SW 1271 (cell line): Measurements from ENCODE around the gene C7orf33.
"Not testable (repeated sequence)": the region's sequence is repeated elsewhere in the genome, so short reads cannot be mapped to it uniquely, and the experiment has no call there.

Experiments used
- DNase-seq, 2 experiments: peaks; one replicate each; lab custom pipeline; 2025; lab: John Stamatoyannopoulos, UW

The C7orf33 gene

DNA sequence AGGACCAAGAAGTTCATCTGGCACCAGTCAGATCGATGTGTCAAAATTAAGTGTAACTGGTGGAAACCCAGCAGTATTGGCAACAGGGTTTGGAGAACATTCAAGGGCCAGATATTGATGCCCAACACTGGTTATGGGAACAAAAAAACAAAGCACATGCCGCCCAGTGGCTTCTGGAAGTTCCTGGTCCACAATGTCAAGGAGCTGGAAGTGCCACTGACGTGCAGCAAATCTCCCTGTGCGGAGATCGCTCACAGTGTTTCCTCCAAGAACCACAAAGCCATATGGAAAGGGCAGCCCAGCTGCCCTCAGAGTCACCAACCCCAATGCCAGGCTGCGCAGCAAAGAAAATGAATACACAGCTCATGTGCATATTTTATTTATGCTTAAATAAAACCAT, 10.1 kb upstream of the C7orf33 start:
- DNase-seq, result no peak

DNA sequence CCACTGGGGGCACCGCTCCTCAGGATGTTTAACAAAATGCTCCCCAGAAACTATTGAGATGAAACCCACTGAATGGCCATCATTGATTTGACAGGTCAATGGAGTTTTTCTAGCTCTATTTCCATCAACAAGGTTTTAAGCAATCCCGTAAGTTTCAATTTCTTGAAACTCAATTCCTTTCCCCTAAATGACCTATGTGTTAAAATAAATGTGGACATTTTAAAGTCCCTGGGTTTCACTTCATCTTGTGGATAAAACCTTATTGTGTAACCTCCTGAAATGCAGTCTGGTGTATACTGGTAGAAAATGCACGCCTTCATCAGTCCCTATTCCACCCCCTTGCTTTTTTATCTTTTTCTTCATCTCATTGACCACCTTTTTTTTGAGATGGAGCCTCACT, 8.9 kb upstream of the C7orf33 start:
- DNase-seq, result no peak

DNA sequence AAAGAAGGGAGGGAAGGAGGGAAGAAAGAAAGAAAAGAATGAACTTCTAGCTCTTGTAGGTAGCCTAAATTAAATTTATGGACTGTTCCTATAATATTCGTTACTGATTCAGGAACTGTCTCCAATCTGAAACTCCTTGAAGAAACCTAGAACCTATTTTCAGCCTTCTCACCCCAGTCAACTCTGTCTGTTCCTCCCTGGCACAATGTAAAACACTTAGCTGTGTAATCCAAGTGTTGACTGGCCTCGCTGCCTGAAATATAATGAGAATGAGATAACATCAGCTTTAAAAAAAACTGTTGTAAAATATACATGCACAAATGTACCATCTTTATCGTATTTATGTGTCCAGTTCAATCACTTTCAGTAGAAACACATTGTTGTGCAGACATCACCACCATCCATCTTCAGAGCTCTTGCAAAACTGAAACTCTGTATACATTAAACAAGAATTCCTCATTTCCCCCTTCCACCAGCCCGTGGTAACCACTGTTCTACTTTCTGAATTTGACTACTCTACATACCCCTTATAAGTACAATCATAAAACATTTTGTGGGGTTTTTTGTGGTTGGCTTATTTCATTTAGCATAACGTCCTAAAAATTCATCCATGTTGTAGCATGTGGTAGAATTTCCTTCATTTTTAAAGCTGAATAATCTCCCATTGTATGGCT, 6.3 kb upstream of the C7orf33 start:
- no peak for DNase-seq

DNA sequence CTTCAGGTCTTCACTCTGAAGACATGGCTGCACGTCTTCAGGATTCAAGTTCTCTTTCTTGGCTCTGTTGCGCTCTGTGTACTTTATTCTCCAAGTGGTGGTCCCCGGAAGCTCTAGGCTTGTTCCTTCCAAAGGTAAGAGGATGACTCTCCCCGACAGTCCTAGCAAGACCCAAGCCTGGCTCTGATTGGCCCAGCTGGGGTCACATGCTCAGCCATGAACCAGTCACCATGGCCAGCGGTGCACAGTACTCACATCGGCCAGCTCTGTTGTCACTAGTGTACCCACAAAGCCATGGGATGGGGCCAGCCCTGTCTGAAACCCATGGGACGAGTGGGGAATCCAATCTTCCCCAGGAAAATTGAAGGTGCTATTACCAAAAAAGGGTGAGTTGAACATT, 5.2 kb upstream of the C7orf33 start:
- no peak for DNase-seq

DNA sequence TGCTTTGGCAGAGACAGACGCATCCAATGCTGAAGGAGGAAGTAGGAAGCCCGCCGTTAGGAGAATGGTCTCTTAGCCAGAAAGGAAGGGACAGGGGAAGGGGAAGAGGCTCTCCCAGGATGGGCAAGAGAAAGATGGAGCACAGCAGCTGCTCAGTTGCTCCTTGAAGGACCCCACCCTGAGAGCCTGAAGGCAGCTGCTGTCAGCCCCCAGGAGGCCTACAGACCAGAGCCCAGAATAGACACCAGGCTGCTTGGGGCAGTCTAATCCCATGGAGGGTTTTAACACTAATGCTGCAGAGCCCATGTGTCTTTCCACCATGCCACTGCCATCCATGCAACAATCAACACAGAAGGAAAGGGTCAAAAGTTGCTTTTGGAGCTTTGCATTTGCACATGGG, 3.5 kb upstream of the C7orf33 start:
- no peak for DNase-seq

DNA sequence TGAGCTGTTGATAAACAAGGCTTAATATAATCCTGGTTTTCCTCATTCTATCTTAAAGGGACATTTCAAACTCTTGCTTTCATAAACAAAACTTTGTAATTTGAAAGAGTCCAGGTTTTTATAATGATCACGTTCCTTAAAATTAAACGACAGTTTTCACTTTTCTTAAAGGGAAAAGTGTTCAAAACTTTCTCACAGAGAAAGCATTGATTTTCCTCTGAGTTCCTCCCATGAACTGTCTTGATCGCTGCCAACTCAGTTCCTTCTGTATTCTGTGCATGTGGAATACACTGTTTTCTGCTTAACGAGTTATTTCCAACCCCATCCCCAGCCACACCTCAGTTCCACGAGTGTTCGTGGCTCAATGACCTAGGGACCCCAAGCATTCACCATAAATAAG, 2.4 kb upstream of the C7orf33 start:
- DNase-seq, result no peak

DNA sequence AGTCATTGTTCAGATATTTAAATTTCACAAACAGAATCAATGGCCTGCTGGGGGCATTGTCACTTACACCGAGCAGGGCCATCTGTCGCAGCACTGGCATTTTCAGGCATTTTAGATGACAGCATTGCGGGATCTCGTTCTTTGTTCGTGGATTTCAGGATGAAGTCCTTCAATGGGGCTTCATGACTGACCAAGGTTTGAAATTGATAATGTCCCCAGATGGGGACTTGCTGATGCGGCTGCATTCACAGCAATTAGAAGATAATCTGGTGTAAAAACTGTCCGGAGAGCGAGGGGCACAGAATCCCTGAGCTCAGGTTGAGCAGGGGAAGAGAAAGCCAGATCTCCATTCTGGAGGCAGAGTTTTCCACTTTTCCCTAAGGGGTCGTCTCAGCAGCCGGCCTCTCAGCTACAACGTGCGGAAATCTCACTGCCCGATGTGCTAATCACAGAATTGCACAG, 1.9 kb upstream of the C7orf33 start:
- DNase-seq, result no peak

DNA sequence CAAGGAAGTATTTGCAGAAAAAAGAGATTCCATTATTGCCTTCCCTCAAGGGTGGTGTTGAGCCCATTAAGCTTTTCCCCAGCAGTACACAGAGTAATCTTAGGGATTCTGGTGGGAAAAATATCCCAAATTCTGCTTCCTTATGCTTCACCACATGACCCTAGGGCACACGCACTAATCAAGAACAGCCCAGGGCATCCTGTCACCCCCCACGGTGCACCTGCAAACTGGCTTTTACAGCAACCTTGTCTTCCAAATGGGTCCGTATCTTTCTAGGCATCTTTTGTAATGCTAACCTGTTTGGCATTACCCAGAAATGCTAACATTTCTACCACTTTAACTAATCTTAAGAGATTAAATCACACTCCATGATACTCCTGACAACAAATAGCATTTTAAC, 926 bp upstream of the C7orf33 start:
- DNase-seq, result no peak

DNA sequence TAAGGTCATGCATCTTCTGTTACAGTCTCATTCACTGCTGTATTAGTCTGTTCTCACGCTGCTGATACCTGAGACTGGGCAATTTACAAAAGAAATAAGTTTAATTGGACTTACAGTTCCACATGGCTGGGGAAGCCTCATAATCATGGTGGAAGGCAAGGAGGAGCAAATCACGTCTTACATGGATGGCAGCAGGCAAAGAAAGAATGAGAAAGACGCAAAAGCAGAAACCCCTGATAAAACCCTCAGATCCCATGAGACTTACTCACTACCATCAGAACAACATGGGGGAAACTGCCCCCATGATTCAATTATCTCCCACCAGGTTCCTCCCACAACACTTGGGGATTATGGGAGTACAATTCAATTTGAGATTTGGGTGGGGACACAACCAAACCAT, 5.8 kb downstream of the C7orf33 start:
- not testable (repeated sequence) for DNase-seq

DNA sequence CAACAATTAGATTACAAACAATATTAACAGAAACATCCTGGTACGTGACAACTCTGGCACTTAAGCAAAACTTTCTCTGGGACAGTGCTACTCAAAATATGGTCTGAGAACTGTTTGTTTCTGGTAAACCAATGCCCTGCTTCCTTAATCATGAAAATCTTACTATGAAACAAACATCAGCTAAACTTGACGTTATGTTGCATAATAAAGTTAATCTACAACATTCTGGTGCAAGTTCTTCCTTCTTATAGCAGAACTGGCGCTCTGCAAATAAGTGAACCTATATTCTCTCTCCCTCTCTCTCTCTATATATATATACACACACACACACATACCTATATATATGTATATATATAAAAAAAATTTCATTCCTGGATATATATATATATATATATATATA, 7.8 kb downstream of the C7orf33 start:
- no peak for DNase-seq

DNA sequence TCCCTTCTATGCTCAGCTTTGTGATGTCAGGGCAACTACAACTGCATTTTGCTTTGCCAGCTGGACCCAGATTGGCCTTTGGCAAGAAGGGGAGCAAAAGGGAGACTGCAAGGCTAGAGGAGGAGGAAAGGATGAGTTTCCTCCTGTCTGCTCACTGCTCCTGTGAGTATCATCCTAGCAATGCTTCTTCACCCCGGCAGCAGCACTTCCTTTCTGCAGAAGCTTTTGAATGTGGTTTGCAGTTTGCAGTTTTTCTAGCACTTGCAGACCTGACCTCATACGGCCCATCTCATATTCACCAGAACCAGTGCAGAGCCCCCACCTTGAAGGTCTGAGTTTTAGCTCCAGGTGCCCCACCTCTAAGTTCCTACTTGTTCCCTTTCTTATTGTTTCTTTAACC, 14.8 kb downstream of the C7orf33 start:
- no peak for DNase-seq

DNA sequence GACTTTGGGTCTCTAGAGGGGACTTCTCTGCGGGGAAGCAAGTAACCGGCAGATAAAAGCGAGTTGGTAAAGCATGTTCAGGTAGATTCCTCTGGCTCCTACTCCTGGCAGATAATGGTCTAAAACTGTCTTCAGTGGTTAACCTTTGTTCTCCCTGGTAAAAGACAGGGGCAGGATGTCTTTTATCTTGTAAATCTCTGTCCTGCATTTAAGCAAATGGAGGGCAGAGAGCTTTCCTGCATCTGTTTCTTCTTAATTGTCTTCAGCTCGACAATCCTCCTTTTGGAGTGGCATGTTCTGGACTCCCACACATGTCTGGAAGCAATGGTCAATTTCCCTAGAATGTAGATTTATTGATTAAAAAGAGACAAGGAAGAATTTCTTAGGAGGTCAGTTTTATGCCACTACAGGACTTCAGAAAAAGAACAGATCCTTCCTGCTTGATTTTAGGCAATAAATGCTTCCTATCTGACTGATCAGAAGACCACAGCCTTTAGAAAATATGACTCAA, 16.6 kb downstream of the C7orf33 start:
- no peak for DNase-seq

DNA sequence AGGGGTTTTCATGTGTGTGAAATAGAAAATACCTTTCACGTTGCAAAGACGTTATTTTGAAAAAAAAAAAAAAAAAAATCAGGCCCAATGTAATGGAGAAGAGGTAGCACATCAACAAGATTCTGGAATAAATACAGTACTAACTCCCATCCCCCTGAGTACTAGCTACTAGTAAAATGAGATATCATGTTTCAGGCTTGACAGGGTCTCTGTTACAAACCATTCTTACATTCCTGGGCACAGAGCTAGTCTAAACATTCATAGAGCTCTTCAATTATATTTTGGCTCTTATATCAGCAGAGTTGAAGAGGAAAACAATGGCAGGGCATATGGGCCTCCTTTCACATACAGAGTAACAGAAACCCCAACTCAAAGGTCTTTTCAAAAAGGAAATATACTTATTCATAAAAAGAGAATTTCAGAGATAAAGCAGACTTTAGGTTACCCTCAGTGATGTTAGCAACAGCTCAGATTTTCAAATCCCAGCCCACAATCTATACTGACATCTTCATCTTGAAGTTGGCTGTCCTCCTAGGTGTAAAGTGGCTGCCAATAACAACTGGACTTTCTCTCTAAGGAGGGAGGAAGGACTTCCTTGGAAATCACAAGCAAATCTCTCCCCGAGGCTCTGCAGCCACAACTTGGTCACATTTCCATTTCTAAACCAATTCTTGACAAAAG, 18.6 kb downstream of the C7orf33 start:
- no peak for DNase-seq

DNA sequence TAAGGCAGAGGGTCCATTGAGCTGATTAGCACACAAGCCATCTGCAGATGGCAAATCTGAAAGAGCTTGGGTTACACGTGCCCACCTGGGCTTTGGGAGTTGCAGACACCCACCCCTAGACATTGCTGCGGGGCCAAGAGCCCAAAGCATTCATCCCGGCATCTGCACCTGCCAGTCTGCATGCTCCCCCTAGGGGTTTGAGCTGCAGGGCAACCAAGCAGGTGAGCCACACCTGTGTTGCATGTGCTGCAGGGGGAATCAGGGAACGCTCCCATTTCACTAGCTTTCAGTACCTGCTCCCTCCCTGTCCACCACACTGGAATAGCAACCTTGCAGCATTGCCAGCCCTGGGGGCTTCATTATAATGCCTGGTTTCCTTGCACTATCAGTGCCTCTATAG, 21.1 kb downstream of the C7orf33 start:
- no peak for DNase-seq

DNA sequence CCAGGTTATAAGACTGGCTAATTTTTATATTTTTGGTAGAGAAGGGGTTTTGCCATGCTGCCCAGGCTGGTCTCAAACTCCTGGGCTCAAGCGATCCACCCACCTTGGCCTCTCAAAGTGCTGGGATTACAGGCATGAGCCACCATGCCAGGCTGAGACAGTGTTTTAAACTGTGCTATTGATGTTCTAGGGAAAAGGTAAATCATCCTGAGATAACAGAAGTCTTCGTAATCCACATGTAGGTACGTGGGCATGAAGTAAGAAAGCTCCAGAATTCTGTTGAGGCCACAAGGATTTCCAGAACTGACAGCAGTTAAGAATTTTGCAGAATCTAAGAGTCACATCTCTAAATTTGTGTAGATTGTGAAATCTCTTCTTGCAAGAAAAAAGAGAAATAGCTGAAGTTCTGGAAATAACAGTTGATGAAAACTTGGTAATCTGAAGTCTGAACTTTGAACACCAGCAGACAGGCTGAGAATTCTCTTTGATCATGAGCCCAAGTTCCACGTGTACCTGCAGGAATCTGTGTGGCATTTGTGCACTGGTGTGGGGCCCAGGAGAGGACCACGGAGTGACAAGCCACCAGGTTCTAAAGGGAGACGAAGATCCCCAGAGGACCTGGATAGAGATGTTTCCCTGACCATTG, 24.6 kb downstream of the C7orf33 start:
- no peak for DNase-seq

DNA sequence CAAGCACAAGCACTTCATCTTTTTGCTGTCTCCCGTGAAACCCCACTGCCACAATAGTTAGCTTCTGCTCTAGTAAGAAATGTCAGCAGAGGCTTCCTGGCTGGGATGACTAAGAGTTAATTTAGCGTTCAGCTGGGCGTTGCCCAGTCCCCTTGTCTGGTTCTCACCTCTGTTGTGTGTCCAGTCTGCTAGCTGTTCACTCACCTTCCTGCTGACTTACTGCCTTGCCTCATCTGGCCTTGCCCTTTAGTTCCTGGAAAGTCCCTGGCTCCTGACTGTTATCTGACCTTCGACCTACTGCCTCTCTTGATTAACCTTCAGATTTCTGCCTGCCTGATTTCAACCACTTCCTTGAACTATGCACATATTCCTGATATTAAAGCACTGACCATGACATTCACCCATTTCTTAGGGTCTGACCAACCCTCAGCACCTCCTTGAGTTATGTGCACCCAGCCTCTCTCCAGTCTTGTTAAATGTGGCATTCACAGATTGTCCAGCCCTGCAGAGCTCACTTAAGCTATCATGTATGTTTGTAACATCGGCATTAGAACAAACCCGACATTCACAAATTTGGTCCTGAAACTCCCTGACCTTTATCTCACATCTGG, 30.3 kb downstream of the C7orf33 start:
- no peak for DNase-seq

DNA sequence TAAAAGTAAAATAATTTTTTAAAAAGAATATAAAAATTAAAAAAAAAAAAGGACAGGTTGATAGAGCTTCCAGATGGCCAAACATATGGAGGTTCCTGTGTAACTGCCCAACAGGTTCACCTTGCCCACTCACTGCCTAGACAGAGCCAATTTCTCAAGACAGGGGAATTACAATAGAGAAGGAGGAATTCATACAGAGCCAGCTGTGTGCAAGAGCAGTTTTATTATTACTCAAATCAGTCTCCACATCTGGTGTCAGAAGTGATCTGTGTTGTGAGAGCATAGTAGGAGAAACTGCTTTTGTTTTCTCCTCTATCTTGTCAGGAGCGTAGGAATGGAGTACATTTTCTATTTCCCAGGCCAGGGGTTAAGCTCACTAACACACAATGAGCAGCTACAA, 31.0 kb downstream of the C7orf33 start:
- DNase-seq, result no peak

DNA sequence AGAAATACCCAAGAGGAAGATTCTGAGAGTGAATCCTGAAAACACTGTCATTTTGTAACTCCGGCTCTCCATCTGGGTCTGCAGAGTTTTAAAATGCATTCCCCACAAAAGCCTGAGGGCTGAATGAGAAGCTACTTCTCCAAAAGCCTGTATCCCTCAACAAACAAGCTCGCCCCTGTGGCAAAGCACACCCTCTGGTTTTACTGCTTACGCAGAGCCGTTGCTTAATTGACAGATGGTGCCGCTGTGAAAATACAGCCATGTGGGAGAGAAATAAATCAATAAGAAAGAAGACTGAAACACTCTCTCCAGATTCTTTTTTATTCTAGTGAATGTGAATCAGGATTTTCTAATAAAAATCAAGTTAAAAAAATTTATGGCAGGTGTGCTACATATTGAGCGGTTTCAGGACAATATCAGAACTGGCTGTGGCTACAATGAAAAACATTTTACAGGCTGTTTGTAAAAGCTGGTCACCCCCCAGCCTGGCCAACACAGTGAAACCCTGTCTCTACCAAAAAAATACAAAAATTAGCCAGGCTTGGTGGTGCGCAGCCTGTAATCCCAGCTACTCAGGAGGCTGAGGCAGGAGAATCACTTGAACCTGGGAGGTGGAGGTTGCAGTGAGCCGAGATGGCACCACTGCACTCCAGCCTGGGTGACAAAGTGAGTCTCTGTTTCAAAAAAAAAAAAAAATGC, 32.5 kb downstream of the C7orf33 start:
- no peak for DNase-seq

DNA sequence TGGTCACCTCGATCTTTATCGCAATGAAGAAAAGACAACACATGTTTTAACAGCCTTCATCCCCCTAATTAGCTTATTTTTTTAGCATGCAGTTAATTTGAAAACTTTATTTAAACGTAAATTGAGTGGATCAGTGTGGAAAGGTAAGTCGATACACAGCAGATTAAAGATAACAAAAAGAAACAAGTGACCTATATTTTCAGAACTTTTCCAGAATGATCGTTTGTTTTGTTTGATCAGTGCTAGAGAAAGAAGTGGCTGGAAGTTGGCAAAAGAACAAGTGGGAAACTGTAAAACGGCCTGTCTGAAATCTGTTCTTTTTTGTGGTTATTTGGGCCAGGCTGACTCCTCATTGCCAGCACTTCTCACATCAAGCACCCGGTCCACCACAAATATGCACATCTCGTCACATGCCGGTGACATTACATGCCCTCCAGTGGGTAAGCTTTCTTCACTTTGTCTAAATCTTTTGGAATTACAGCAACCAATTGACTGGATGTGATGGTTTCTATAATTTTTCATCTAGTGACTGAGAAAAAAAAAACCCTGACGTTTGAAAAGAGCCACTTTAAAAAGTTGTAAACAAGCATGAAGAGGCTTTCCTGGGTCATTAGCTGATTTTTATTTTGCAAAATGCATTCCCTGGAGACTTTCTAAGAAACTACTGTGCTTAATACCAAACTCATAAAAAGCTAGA, 33.2 kb downstream of the C7orf33 start:
- DNase-seq, result no peak

DNA sequence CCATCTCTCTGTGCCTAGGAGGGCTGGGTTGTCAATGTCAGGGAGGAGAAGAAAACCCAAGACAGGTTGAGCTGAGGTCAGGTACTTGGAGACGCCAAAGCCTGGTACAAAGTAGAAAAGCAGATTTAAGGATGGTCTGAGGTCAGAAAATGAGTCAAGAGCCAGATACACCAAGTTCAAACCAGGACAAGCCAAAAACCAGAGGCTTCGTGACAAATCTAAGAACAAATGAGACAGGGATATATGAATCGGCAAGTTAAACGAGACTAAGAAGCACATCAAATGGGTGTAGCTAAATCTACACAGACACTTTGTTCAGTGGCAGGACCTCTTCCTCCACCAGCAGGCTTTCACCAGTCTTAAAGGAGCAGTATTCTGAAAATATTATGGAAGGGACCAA, 34.2 kb downstream of the C7orf33 start:
- DNase-seq, result no peak

DNA sequence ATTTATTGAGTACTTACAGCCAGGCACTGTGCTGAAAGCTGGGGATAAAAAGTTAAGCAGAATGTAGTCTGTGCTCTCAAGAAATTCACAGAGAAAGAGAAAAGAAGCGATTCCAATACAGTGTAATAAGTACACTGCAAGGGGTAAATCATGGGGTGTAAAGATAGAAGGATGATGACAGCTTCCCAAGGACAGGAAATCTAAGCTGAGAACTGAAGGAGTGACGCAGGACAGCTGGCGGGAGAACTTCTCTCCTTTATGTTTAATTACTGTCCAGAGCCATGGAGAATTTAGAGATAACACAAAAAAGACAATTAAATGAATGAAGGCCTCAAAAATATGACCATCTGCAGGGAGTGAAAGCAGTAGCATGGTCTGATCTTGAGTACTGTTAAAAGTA, 34.8 kb downstream of the C7orf33 start:
- no peak for DNase-seq

DNA sequence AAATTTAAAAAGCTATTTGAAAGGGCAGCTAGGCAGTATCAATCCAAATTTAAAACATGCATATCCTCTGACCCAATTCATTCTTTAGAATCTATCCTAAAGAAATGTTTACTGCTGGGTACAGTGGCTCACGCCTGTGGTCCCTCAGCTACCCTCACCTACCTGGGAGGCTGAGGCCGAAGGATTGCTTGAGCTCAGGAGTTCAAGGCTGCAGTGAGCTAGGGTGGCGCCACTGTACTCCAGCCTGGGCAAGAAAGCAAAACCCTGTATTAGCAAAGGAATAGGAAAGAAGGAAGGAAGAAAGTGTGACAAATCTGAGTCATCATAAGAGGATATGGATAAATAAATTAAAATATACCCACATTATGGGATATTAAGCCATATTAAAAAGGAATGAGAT, 36.3 kb downstream of the C7orf33 start:
- DNase-seq, result no peak
